Measurements from ENCODE around the gene UBTD2. TPM values are rescaled to one million over a fixed set of nuclear protein-coding genes. Genes with fewer than 3 reads are reported as not detected.
"Not testable (repeated sequence)": the region's sequence is repeated elsewhere in the genome, so short reads cannot be mapped to it uniquely, and the experiment has no call there.

The UBTD2 gene
- 1.7 TPM for total RNA-seq

GRCh38 chr5:172283020-172283861 is at the start of gene UBTD2:
Gene UBTD2 (minus strand): TSS chr5:172283764. CDS start chr5:172283665, 99 bp downstream.
- no peaks in the 10 kb centered on the region for H3K27me3 ChIP-seq (ENCODE audit: insufficient read depth, low read length)
- H3K9me3 ChIP-seq (ENCODE audit: low read depth, low read length), result no peaks in the 10 kb centered on the region
- H3K4me1 ChIP-seq (ENCODE audit: insufficient read depth, low read length), result peaks cover 20% of the 10 kb centered on the region
- H3K4me3 ChIP-seq (ENCODE audit: low read length), result peak within 1 kb of the TSS; percentile 62

GRCh38 chr5:172326901-172327300 is 43.3 kb upstream of the UBTD2 start:
- not testable (repeated sequence) for H3K4me3 ChIP-seq (ENCODE audit: low read length); H3K27me3 ChIP-seq (ENCODE audit: insufficient read depth, low read length); H3K9me3 ChIP-seq (ENCODE audit: low read depth, low read length); H3K4me1 ChIP-seq (ENCODE audit: insufficient read depth, low read length)

GRCh38 chr5:172325452-172325851 is 41.9 kb upstream of the UBTD2 start:
- H3K4me1 ChIP-seq (ENCODE audit: insufficient read depth, low read length), result no peaks in the 10 kb centered on the region
- no peaks in the 10 kb centered on the region for H3K9me3 ChIP-seq (ENCODE audit: low read depth, low read length)
- H3K4me3 ChIP-seq (ENCODE audit: low read length), result no peak overlapping the region
- H3K27me3 ChIP-seq (ENCODE audit: insufficient read depth, low read length), result no peaks in the 10 kb centered on the region

- no peaks in the 10 kb centered on the region for H3K4me1 ChIP-seq (ENCODE audit: insufficient read depth, low read length)
- no peaks in the 10 kb centered on the region for H3K27me3 ChIP-seq (ENCODE audit: insufficient read depth, low read length)
- no peaks in the 10 kb centered on the region for H3K9me3 ChIP-seq (ENCODE audit: low read depth, low read length)
- no peak overlapping the region for H3K4me3 ChIP-seq (ENCODE audit: low read length)
Observed at GRCh38 chr5:172322028-172322965, 38.7 kb upstream of the UBTD2 start.

GRCh38 chr5:172321593-172321992 is 38.0 kb upstream of the UBTD2 start:
- Histone ChIP-seq H3K9me3 (ENCODE audit: low read depth, low read length) (no peaks in the 10 kb centered on the region), H3K4me3 (ENCODE audit: low read length) (no peak overlapping the region), H3K4me1 (ENCODE audit: insufficient read depth, low read length) (no peaks in the 10 kb centered on the region), H3K27me3 (ENCODE audit: insufficient read depth, low read length) (no peaks in the 10 kb centered on the region)

- H3K4me1 ChIP-seq (ENCODE audit: insufficient read depth, low read length), result no peaks in the 10 kb centered on the region
- no peaks in the 10 kb centered on the region for H3K27me3 ChIP-seq (ENCODE audit: insufficient read depth, low read length)
- no peaks in the 10 kb centered on the region for H3K9me3 ChIP-seq (ENCODE audit: low read depth, low read length)
- no peak overlapping the region for H3K4me3 ChIP-seq (ENCODE audit: low read length)
Observed at GRCh38 chr5:172319708-172320441, 36.3 kb upstream of the UBTD2 start.

GRCh38 chr5:172315587-172316493 is 32.3 kb upstream of the UBTD2 start:
- Histone ChIP-seq H3K27me3 (ENCODE audit: insufficient read depth, low read length) (no peaks in the 10 kb centered on the region), H3K4me3 (ENCODE audit: low read length) (no peak overlapping the region), H3K4me1 (ENCODE audit: insufficient read depth, low read length) (no peaks in the 10 kb centered on the region), H3K9me3 (ENCODE audit: low read depth, low read length) (no peaks in the 10 kb centered on the region)

GRCh38 chr5:172313915-172314314 is 30.4 kb upstream of the UBTD2 start:
- Histone ChIP-seq H3K27me3 (ENCODE audit: insufficient read depth, low read length) (no peaks in the 10 kb centered on the region), H3K4me1 (ENCODE audit: insufficient read depth, low read length) (no peaks in the 10 kb centered on the region), H3K4me3 (ENCODE audit: low read length) (no peak overlapping the region), H3K9me3 (ENCODE audit: low read depth, low read length) (no peaks in the 10 kb centered on the region)

- Histone ChIP-seq H3K4me3 (ENCODE audit: low read length) (no peak overlapping the region), H3K27me3 (ENCODE audit: insufficient read depth, low read length) (no peaks in the 10 kb centered on the region), H3K4me1 (ENCODE audit: insufficient read depth, low read length) (no peaks in the 10 kb centered on the region), H3K9me3 (ENCODE audit: low read depth, low read length) (no peaks in the 10 kb centered on the region)
Observed at GRCh38 chr5:172312286-172312685, 28.7 kb upstream of the UBTD2 start.

GRCh38 chr5:172311605-172312004 is 28.0 kb upstream of the UBTD2 start:
- no peak overlapping the region for H3K4me3 ChIP-seq (ENCODE audit: low read length)
- no peaks in the 10 kb centered on the region for H3K9me3 ChIP-seq (ENCODE audit: low read depth, low read length)
- H3K4me1 ChIP-seq (ENCODE audit: insufficient read depth, low read length), result no peaks in the 10 kb centered on the region
- no peaks in the 10 kb centered on the region for H3K27me3 ChIP-seq (ENCODE audit: insufficient read depth, low read length)

- Histone ChIP-seq H3K9me3 (ENCODE audit: low read depth, low read length) (no peaks in the 10 kb centered on the region), H3K4me1 (ENCODE audit: insufficient read depth, low read length) (no peaks in the 10 kb centered on the region), H3K4me3 (ENCODE audit: low read length) (no peak overlapping the region), H3K27me3 (ENCODE audit: insufficient read depth, low read length) (no peaks in the 10 kb centered on the region)
Observed at GRCh38 chr5:172311026-172311425, 27.5 kb upstream of the UBTD2 start.

GRCh38 chr5:172305380-172305779 is 21.8 kb upstream of the UBTD2 start:
- Histone ChIP-seq H3K4me1 (ENCODE audit: insufficient read depth, low read length) (no peaks in the 10 kb centered on the region), H3K27me3 (ENCODE audit: insufficient read depth, low read length) (no peaks in the 10 kb centered on the region), H3K9me3 (ENCODE audit: low read depth, low read length) (no peaks in the 10 kb centered on the region), H3K4me3 (ENCODE audit: low read length) (no peak overlapping the region)

- Histone ChIP-seq H3K4me3 (ENCODE audit: low read length) (no peak overlapping the region), H3K9me3 (ENCODE audit: low read depth, low read length) (no peaks in the 10 kb centered on the region), H3K27me3 (ENCODE audit: insufficient read depth, low read length) (no peaks in the 10 kb centered on the region), H3K4me1 (ENCODE audit: insufficient read depth, low read length) (no peaks in the 10 kb centered on the region)
Observed at GRCh38 chr5:172303572-172304335, 20.2 kb upstream of the UBTD2 start.
